GM18858 (cell line): Measurements from ENCODE around the gene FRMD4B.

Experiments used
- ATAC-seq: cut with Tn5 transposase; IDR thresholded peaks from one replicate; pipeline ENCODE4 v1.9.1; 2021; ENCODE audit not compliant: unreplicated experiment

The FRMD4B gene

GRCh38 chr3:69210068-69210730, 175.7 kb downstream of the FRMD4B start:
- no peak for ATAC-seq

GRCh38 chr3:69209413-69209812, 176.5 kb downstream of the FRMD4B start:
- ATAC-seq, result no peak

- no peak for ATAC-seq
Measured at GRCh38 chr3:69207031-69207430, 178.9 kb downstream of the FRMD4B start.

GRCh38 chr3:69205385-69205784, 180.5 kb downstream of the FRMD4B start:
- ATAC-seq, result no peak

GRCh38 chr3:69204315-69204957, 181.5 kb downstream of the FRMD4B start:
- ATAC-seq, result peak; percentile 89

- no peak for ATAC-seq
Measured at GRCh38 chr3:69203631-69204314, 182.1 kb downstream of the FRMD4B start.

GRCh38 chr3:69201658-69202057, 184.2 kb downstream of the FRMD4B start:
- ATAC-seq, result no peak

GRCh38 chr3:69200384-69201068, 185.4 kb downstream of the FRMD4B start:
- ATAC-seq, result no peak

- no peak for ATAC-seq
Measured at GRCh38 chr3:69199942-69200341, 185.9 kb downstream of the FRMD4B start.

GRCh38 chr3:69197922-69198530, 187.9 kb downstream of the FRMD4B start:
- ATAC-seq, result no peak

GRCh38 chr3:69197455-69197854, 188.4 kb downstream of the FRMD4B start:
- no peak for ATAC-seq

- no peak for ATAC-seq
Measured at GRCh38 chr3:69196876-69197275, 189.0 kb downstream of the FRMD4B start.

- ATAC-seq, result no peak
Measured at GRCh38 chr3:69194431-69195165, 191.3 kb downstream of the FRMD4B start.

GRCh38 chr3:69193749-69194148, 192.1 kb downstream of the FRMD4B start:
- ATAC-seq, result no peak

GRCh38 chr3:69191516-69191915, 194.4 kb downstream of the FRMD4B start:
- ATAC-seq, result no peak

GRCh38 chr3:69189487-69189886, 196.4 kb downstream of the FRMD4B start:
- ATAC-seq, result no peak

- ATAC-seq, result no peak
Measured at GRCh38 chr3:69186575-69187093, 199.3 kb downstream of the FRMD4B start.

- ATAC-seq, result no peak
Measured at GRCh38 chr3:69182588-69183316, 203.1 kb downstream of the FRMD4B start.

- ATAC-seq, result no peak
Measured at GRCh38 chr3:69181592-69182211, 204.2 kb downstream of the FRMD4B start.
